ENCODE results near the gene COL27A1. TPM values are rescaled to one million over a fixed set of nuclear protein-coding genes. Genes with fewer than 3 reads are reported as not detected.

The COL27A1 gene
- total and polyA plus RNA-seq, 12 donors, result 3.0 to 99.8 (median 11.9) TPM

DNA sequence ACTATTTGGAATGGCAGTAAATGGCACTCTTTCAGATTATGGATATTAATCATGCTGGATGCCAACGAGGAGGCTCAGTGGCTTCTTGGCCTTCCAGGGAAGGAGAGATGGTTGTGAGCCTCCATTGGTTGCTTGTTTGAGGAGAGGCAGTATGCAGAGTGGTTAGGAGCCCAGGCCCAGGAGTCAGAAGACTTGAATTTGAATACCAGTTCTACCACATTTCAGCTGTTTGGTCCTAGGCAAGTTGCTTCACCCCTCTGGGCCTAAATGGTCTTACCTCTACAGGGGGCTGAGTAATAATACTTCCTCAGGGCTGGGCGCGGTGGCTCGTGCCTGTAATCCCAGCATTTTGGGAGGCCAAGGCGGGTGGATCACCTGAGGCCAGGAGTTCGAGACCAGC is 52.5 kb downstream of the COL27A1 start:
- H3K4me3 ChIP-seq, result no peak overlapping the region
- 80 to 95% (median 91%) methylated on average over 1 to 6 of the region's 6 CpGs for WGBS, 4 donors
- DNase-seq, result no peak
- no peaks in the 10 kb centered on the region for H3K36me3 ChIP-seq (replicated peaks in 1 of 2)
- intact Hi-C loops (cut with DNase I), result no loop called here
- H3K27ac ChIP-seq, result no peak overlapping the region
- peaks cover 0 to 10% of the 10 kb centered on the region in 2 donors for H3K4me1 ChIP-seq (replicated peaks in 1 of 2)
- H3K27me3 ChIP-seq, result no peaks in the 10 kb centered on the region
- H3K9me3 ChIP-seq (replicated peaks in 1 of 3), result no peaks in the 10 kb centered on the region
- no peak for TF ChIP-seq POLR2A (IDR thresholded peaks at IDR 0.05)

- Histone ChIP-seq H3K27ac (no peak overlapping the region), H3K27me3 (no peaks in the 10 kb centered on the region), H3K4me1 (replicated peaks in 1 of 2) (peaks cover 0 to 4% of the 10 kb centered on the region in 2 donors), H3K9me3 (replicated peaks in 1 of 3) (no peaks in the 10 kb centered on the region), H3K36me3 (replicated peaks in 1 of 2) (peaks cover 0 to 5% of the 10 kb centered on the region in 2 donors), H3K4me3 (no peak overlapping the region)
- WGBS, 4 donors, result 80 to 100% (median 96%) methylated on average over 1 to 18 of the region's 18 CpGs
- intact Hi-C loops (cut with DNase I), result no loop called here
- no peak for DNase-seq
- TF ChIP-seq, protein P1, sequence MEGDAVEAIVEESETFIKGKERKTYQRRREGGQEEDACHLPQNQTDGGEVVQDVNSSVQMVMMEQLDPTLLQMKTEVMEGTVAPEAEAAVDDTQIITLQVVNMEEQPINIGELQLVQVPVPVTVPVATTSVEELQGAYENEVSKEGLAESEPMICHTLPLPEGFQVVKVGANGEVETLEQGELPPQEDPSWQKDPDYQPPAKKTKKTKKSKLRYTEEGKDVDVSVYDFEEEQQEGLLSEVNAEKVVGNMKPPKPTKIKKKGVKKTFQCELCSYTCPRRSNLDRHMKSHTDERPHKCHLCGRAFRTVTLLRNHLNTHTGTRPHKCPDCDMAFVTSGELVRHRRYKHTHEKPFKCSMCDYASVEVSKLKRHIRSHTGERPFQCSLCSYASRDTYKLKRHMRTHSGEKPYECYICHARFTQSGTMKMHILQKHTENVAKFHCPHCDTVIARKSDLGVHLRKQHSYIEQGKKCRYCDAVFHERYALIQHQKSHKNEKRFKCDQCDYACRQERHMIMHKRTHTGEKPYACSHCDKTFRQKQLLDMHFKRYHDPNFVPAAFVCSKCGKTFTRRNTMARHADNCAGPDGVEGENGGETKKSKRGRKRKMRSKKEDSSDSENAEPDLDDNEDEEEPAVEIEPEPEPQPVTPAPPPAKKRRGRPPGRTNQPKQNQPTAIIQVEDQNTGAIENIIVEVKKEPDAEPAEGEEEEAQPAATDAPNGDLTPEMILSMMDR (IDR thresholded peaks at IDR 0.05), result no peak
- no peak for TF ChIP-seq POLR2A (IDR thresholded peaks at IDR 0.05)
These were observed 53.8 kb downstream of the COL27A1 start for GRCh38 chr9:114209151-114209550.

DNA sequence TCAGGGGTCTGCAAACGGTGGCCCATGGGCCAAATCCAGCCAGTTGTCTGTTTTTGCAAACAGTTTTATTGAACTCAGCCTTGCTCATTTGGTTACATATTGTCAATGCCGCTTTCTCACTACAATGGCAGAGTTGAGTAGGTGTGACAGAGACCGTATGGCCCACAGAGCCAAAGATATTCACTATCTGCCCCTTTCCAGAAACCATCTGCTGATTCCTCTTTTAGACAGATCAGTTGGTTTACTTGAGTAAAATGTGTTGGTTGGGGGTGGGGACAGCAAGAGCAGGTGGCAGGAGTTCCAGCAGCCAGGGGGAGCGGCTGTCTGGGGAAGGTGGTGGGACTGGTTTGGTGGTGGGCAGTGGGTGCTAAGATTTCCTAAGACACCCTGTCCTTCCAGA is 54.8 kb downstream of the COL27A1 start:
- DNase-seq, result no peak
- intact Hi-C loops (cut with DNase I), result no loop called here
- no peak overlapping the region for H3K4me3 ChIP-seq
- 87 to 97% (median 93%) methylated on average over 4 of the region's 4 CpGs for WGBS, 4 donors
- no peak for TF ChIP-seq POLR2A (IDR thresholded peaks at IDR 0.05)
- TF ChIP-seq, protein P1 (IDR thresholded peaks at IDR 0.05), result no peak
- peaks cover 0 to 8% of the 10 kb centered on the region in 2 donors for H3K4me1 ChIP-seq (replicated peaks in 1 of 2)
- H3K9me3 ChIP-seq (replicated peaks in 1 of 3), result no peaks in the 10 kb centered on the region
- H3K27me3 ChIP-seq, result no peaks in the 10 kb centered on the region
- H3K27ac ChIP-seq, result no peak overlapping the region
- peaks cover 0 to 5% of the 10 kb centered on the region in 2 donors for H3K36me3 ChIP-seq (replicated peaks in 1 of 2)

- TF ChIP-seq POLR2A (IDR thresholded peaks at IDR 0.05), result no peak
- TF ChIP-seq, protein P1 (IDR thresholded peaks at IDR 0.05), result no peak
- Histone ChIP-seq H3K4me1 (replicated peaks in 1 of 2) (peaks cover 0 to 13% of the 10 kb centered on the region in 2 donors), H3K4me3 (no peak overlapping the region), H3K36me3 (replicated peaks in 1 of 2) (peaks cover 0 to 5% of the 10 kb centered on the region in 2 donors), H3K27me3 (no peaks in the 10 kb centered on the region), H3K27ac (no peak overlapping the region), H3K9me3 (replicated peaks in 1 of 3) (no peaks in the 10 kb centered on the region)
- intact Hi-C loops (cut with DNase I), result no loop called here
- WGBS, 4 donors, result 83 to 93% (median 90%) methylated on average over 1 to 15 of the region's 15 CpGs
- no peak for DNase-seq
These were observed 55.4 kb downstream of the COL27A1 start for GRCh38 chr9:114210691-114211276.

- H3K4me1 ChIP-seq (replicated peaks in 1 of 2), result peaks cover 0 to 14% of the 10 kb centered on the region in 2 donors
- no peak overlapping the region for H3K4me3 ChIP-seq
- WGBS, 4 donors, result 71 to 93% (median 79%) methylated on average over 5 of the region's 5 CpGs
- H3K9me3 ChIP-seq (replicated peaks in 1 of 3), result no peaks in the 10 kb centered on the region
- H3K36me3 ChIP-seq (replicated peaks in 1 of 2), result peaks cover 0 to 5% of the 10 kb centered on the region in 2 donors
- H3K27me3 ChIP-seq, result no peaks in the 10 kb centered on the region
- TF ChIP-seq, protein P1 (IDR thresholded peaks at IDR 0.05), result no peak
- no peak for DNase-seq
- intact Hi-C loops (cut with DNase I), result no loop called here
- H3K27ac ChIP-seq, result no peak overlapping the region
These were observed 57.5 kb downstream of the COL27A1 start for GRCh38 chr9:114212826-114213225.

All from adrenal gland (tissue), 12 donors.